T47D (cell line): ENCODE results near the gene ARHGAP24.

Experiments
- DNase-seq, 2 experiments: peaks; one replicate each; pipeline versions ENCODE4 v3.0.0 to v3.0.0-alpha.2; 2011 to 2012; ENCODE audit warnings: low read depth in 1 of 2, low spot score in 1 of 2
- JUND ChIP-seq: IDR thresholded peaks from 2 replicates; pipeline ENCODE4 v1.6.1; 2012; ENCODE audit warnings: low read depth
- in situ Hi-C: cut with HindIII; loops from 2 replicates; pipeline ENCODE4 v1.10.0; 2016; ENCODE audit warnings: low sequenced_read_pairs, low pct_unique_long_range_greater_than_20kb

ARHGAP24 gene

GRCh38 chr4:85783900-85784299 lies 308.9 kb downstream of the ARHGAP24 start:
- in situ Hi-C loops: no loop called here
- no peak for TF ChIP-seq JUND
- DNase-seq: no peak

GRCh38 chr4:85784348-85784747 lies 309.4 kb downstream of the ARHGAP24 start:
- in situ Hi-C loops: no loop called here

GRCh38 chr4:85784947-85785346 lies 310.0 kb downstream of the ARHGAP24 start:
- TF ChIP-seq JUND: no peak
- in situ Hi-C loops: no loop called here
- no peak for DNase-seq

More at GRCh38 chr4:85784348-85784747, 309.4 kb downstream of the ARHGAP24 start:
- TF ChIP-seq JUND: no peak
- no peak for DNase-seq

DNA sequence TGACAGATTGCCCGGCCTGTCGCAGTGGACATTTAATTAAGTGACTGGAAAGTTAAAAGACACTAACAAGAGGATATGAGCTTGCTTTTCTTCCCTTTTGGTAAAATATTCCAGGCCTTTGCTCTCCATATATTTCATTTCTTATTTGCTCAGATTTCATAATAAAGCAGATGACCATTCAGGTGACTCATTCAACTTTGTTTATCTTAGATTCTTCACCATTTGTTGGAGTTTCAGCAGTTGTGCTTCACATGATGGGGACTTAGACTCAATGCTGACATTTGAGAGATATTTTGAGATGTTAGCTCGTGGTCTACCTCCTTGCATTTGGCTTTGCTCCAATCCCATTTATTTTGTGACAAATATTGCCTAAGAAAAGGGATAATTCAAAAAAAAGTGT lies 312.2 kb downstream of the ARHGAP24 start:
- in situ Hi-C loops: no loop called here
- DNase-seq: no peak
- TF ChIP-seq JUND: no peak

DNA sequence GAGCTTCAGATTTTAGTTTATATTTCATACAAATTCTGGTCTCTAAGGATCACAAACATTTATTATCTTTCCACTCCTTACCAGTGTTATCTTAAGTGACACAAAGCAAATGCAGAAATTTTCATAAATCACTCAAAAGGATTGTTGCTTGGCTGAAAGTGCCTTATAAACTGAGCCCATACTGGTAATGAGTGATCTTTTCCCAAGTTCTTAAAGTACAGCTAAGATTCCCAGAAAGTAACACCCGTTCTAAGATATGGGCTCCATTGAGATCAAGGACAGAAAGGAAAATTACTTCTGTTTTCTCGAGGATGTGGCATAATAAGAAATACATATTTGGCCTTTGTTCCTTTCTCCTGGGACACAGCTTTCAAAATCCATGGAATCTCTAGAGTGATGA lies 313.7 kb downstream of the ARHGAP24 start:
- DNase-seq: no peak
- in situ Hi-C loops: no loop called here
- TF ChIP-seq JUND: no peak

GRCh38 chr4:85789241-85789640 lies 314.3 kb downstream of the ARHGAP24 start:
- in situ Hi-C loops: no loop called here
- TF ChIP-seq JUND: no peak
- no peak for DNase-seq

GRCh38 chr4:85790582-85790981 lies 315.6 kb downstream of the ARHGAP24 start:
- in situ Hi-C loops: no loop called here
- no peak for TF ChIP-seq JUND

DNA sequence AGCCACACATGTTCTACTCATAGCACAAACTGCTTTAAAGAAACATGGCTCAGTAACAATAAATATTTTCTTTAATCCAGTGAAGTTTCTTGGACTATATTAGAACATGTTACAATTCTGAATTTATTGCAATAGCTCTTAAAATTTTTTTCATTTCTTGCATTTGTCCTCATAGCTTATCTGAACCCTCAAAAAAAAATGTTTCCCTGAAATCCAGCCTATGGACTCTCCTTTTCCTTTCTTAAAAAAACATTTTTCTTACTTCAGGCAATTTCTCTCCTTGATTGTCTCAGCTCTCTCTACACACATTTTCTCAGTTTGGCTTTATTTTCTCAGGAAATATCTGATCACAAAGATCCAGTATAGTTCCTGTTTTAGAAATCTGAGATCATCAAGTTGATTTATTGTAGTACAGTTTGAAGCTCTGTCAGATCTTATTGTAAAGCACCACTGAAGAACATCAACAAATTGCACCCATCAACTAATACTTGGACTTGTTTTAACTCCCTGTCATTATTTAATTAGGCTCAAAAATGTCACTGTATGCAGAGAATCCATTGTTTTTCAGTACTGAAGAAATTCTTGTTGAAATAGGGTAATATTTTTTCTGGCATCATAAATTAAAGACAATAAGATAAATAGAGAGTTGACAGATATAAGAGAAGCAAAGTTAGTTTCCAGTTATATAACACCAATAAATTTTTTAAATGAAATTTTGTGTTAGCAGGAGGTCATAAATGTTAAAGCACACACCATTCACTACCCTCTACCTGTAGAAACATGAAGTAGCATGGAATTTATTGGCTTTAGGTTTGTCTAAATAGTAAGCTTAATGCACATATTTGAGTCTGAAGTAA lies 317.7 kb downstream of the ARHGAP24 start:
- no peak for TF ChIP-seq JUND
- in situ Hi-C loops: no loop called here

More at GRCh38 chr4:85790582-85790981, 315.6 kb downstream of the ARHGAP24 start:
- DNase-seq: no peak

GRCh38 chr4:85793233-85793585 lies 318.3 kb downstream of the ARHGAP24 start:
- in situ Hi-C loops: no loop called here
- TF ChIP-seq JUND: no peak

More for the DNA sequence above, 317.7 kb downstream of the ARHGAP24 start:
- DNase-seq: no peak

DNA sequence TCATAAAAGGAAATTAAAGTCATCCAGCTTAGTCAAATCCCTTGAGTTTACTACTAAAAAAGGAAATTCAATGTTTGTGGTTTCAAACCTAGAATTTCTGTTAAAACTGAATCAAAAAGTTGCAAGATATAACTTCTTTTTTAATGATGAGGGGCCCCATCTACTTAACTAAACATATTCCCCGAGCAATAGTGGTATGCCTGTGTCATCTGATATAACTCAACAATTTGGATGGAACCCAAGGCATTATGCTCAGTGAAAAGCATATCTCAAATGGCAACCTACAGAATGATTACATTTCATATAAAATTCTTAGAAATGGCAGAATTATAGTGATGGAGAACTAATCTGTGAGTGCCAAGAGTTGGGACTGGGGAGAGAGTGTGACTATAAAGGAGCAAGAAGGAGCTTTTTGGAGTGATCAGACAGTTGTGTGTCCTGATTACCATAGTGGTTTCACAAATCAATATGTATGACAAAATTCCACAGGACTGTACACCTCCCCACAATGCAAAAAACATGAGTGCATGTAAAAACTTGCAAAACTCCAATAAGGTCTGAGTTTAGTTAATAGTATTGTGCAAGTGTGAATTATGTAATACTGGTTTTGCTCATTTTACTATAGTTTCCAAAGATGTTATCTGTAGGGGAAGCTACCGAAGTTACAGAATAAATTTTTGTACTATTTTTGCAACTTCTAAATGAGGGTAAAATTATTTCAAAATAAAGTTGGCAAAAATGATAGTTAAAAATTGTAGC lies 323.2 kb downstream of the ARHGAP24 start:
- in situ Hi-C loops: no loop called here
- no peak for DNase-seq
- no peak for TF ChIP-seq JUND

More at GRCh38 chr4:85793233-85793585, 318.3 kb downstream of the ARHGAP24 start:
- DNase-seq: no peak

DNA sequence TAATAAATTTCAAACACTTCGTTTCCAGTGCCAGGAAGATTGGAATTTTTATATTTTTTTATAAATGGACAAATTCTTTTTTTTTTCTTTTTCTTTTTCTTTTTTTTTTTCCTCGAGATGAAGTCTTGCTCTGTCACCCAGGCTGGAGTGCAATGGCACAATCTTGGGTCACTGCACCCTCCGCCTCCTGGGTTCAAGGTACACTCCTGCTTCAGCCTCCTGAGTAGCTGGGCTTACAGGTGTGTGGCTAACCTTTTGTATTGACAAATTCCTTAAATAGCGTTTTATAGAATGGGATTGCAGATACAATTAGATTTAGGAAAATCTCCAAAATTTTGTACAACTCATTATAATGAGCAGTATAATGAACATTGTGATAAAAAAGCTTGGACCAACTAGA lies 328.9 kb downstream of the ARHGAP24 start:
- DNase-seq: no peak
- in situ Hi-C loops: no loop called here
- TF ChIP-seq JUND: no peak

DNA sequence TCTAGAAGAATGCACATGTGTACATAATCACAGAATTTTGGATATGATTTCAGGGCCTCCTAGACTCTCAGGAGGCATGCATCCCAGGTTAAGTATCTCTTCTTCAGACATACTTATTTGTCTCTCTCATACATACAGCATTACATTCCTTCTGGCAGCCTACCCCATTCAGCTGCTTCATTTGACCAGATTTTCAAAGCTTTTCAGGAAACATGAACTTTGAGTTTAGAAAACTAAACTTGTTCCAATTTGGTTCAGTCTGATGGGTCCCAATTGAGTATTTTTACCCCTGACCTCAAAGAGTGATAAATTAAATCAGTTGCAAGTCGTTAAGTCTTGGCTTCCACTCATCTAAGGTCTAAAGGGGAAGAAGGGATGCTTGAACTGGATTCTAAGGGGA lies 330.9 kb downstream of the ARHGAP24 start:
- in situ Hi-C loops: no loop called here
- DNase-seq: no peak
- no peak for TF ChIP-seq JUND

- in situ Hi-C loops: no loop called here
- DNase-seq: no peak
- no peak for TF ChIP-seq JUND
These were observed 331.4 kb downstream of the ARHGAP24 start for GRCh38 chr4:85806334-85806733.
